COLO829 (cell line): ENCODE results near the gene KRTAP23-1.

Source experiments
- DNase-seq: peaks from one replicate; pipeline ENCODE4 v3.0.0; 2012; ENCODE audit warnings: low spot score

KRTAP23-1 gene

DNA sequence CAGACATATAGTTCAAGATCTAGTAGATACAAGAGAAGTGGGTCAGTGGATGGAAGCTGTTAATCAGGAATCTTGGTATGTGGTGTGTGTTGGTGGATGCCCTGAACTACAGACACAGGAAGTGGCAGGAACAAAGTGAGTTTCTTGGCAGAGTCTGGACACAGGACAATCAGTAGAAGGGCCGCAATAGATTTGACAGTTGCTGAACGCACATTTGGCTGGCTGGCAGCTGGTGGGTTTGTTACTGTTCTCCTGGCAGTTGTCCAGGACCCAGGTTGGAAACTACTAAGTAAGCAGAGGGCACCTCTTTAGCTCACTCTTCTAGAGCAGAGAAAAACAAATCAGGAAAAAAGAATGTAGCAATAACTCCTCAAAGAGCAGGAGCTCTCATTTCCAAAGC lies 41.5 kb downstream of the KRTAP23-1 start:
- no peak for DNase-seq

DNA sequence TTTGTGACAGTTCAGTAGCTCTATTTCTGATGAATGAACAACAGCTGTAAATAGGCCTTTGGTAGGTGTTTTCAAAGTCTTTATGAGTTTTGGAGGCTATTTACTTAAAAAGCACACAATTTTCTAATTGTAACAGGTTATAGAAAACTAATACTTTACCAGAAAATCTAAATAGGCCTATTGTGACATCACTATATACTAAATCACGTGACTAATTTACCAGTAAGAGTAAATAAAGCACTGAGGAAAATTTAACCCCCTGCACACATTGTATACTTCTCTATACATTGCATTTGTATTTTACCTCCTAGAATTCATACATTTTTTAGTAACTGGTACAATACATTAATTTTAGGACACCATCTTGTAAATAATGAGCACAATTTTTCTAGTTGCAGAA lies 43.3 kb downstream of the KRTAP23-1 start:
- DNase-seq: no peak
